ENCODE data around the gene ALG14.
A peak's percentile ranks its signal among the peaks of the same experiment; 100 is the strongest.

The ALG14 gene

DNA sequence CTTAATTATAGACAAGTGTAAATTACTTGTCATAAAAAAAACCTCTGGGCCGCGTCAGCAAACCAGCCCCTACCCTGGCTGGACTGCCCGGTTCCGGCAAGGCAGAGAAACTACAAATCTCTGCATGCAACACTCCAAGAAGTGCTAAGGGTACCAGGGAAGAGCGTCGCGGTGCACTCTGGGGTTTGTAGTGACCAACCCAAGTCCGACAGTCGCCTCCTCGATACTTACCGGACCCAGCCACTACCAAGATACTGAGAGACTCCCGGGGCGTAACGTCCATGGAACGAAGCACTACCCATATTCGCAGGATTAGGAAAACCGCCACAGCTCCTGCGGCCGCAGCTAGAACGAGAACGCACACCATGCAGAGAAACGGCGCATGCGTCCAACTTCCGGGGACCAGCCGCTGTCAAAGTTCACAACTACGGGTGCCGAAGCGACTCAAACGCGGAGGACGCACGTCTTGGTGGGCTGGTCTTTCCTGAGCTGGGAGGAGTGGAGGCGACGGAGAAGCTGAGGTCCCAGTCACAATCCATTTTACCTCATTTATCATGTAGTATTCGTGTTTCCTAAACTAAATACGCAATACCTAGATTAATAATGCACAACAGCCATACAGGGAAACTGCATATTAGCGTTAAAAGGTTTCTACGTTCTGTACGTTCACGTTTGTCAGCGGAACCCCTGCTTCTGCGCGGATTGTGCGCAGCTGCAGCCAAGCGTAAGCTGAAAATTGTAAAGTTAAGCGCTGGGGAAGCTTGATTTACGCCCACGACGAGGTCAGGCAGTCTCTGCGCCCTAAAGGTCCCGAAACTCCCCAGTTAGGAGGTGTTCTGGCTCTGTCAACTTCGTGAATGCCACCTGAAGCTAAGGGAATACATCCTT, at the start of gene ALG14 (continued):
- TF ChIP-seq ZNF202 (tag by site-specific recombination; IDR thresholded peaks at IDR 0.05; ENCODE audit: borderline replicate concordance), result no peak
- TF ChIP-seq, protein P1, sequence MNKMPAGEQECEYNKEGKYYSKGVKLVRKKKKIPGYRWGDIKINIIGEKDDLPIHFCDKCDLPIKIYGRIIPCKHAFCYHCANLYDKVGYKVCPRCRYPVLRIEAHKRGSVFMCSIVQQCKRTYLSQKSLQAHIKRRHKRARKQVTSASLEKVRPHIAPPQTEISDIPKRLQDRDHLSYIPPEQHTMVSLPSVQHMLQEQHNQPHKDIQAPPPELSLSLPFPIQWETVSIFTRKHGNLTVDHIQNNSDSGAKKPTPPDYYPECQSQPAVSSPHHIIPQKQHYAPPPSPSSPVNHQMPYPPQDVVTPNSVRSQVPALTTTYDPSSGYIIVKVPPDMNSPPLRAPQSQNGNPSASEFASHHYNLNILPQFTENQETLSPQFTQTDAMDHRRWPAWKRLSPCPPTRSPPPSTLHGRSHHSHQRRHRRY (tag by site-specific recombination; IDR thresholded peaks at IDR 0.05), result no peak
- TF ChIP-seq ZNF600 (tag by site-specific recombination; IDR thresholded peaks at IDR 0.05), result peak; percentile 82; the same call in 1 of the 2 replicates
- TF ChIP-seq KLF10 (tag by site-specific recombination; IDR thresholded peaks at IDR 0.05), result peak; percentile 46; the same call in 1 of the 2 replicates
- 0 out of 2 replicates have a peak, but pooled peaks have one; percentile 10 for TF ChIP-seq PBX3 (CRISPR knock-in tag; IDR thresholded peaks at IDR 0.05)
- no peak for TF ChIP-seq SCRT1 (tag by site-specific recombination; IDR thresholded peaks at IDR 0.05; ENCODE audit: borderline replicate concordance)
- TF ChIP-seq HIC1 (tag by site-specific recombination; IDR thresholded peaks at IDR 0.05), result no peak
- TF ChIP-seq ZSCAN16 (tag by site-specific recombination; IDR thresholded peaks at IDR 0.05), result no peak
- TF ChIP-seq ZNF792 (tag by site-specific recombination; IDR thresholded peaks at IDR 0.05), result no peak
- TF ChIP-seq ZSCAN30 (tag by site-specific recombination; IDR thresholded peaks at IDR 0.05), result peak; percentile 26; the same call in 1 of the 2 replicates
- no peak for TF ChIP-seq ZNF157 (tag by site-specific recombination; IDR thresholded peaks at IDR 0.05)
- no peak for TF ChIP-seq TCF7L2 (IDR thresholded peaks at IDR 0.05; ENCODE audit: borderline replicate concordance, low read depth, low read length)
- TF ChIP-seq, protein P2, sequence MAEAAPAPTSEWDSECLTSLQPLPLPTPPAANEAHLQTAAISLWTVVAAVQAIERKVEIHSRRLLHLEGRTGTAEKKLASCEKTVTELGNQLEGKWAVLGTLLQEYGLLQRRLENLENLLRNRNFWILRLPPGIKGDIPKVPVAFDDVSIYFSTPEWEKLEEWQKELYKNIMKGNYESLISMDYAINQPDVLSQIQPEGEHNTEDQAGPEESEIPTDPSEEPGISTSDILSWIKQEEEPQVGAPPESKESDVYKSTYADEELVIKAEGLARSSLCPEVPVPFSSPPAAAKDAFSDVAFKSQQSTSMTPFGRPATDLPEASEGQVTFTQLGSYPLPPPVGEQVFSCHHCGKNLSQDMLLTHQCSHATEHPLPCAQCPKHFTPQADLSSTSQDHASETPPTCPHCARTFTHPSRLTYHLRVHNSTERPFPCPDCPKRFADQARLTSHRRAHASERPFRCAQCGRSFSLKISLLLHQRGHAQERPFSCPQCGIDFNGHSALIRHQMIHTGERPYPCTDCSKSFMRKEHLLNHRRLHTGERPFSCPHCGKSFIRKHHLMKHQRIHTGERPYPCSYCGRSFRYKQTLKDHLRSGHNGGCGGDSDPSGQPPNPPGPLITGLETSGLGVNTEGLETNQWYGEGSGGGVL (tag by site-specific recombination; IDR thresholded peaks at IDR 0.05), result no peak
- TF ChIP-seq ZNF366 (tag by site-specific recombination; conservative IDR thresholded peaks at IDR 0.05), result peak; percentile 59; the same call in 1 of the 2 replicates
- TF ChIP-seq ATF2 (tag by site-specific recombination; IDR thresholded peaks at IDR 0.05; ENCODE audit: low read depth), result no peak
- TF ChIP-seq ZNF335 (tag by site-specific recombination; conservative IDR thresholded peaks at IDR 0.05), result peak; percentile 93
- no peak for TF ChIP-seq ZBTB1 (tag by site-specific recombination; IDR thresholded peaks at IDR 0.05)
- TF ChIP-seq ZNF585B (tag by site-specific recombination; IDR thresholded peaks at IDR 0.05), result no peak
- TF ChIP-seq ZIC2 (tag by site-specific recombination; IDR thresholded peaks at IDR 0.05), result no peak
- TF ChIP-seq, protein P3, sequence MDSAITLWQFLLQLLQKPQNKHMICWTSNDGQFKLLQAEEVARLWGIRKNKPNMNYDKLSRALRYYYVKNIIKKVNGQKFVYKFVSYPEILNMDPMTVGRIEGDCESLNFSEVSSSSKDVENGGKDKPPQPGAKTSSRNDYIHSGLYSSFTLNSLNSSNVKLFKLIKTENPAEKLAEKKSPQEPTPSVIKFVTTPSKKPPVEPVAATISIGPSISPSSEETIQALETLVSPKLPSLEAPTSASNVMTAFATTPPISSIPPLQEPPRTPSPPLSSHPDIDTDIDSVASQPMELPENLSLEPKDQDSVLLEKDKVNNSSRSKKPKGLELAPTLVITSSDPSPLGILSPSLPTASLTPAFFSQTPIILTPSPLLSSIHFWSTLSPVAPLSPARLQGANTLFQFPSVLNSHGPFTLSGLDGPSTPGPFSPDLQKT (IDR thresholded peaks at IDR 0.05; ENCODE audit: borderline replicate concordance, low read depth, low read length), result peak; percentile 83; the same call in 1 of the 2 replicates
- peak; percentile 78 for TF ChIP-seq PRDM10 (tag by site-specific recombination; IDR thresholded peaks at IDR 0.05)
- peak; percentile 78 for TF ChIP-seq ZBTB10 (tag by site-specific recombination; IDR thresholded peaks at IDR 0.05)

Data from HEK293 (cell line).